HG02870 (cell line): ENCODE measurements around the gene MLXIP.
"Not testable (repeated sequence)": the region's sequence is repeated elsewhere in the genome, so short reads cannot be mapped to it uniquely, and the experiment has no call there.

Experiments used
- ATAC-seq: cut with Tn5 transposase; IDR thresholded peaks from one replicate; pipeline ENCODE4 v1.9.1; 2021; ENCODE audit warnings: mild to moderate bottlenecking, moderate library complexity; ENCODE audit not compliant: unreplicated experiment

Gene MLXIP

GRCh38 chr12:122054842-122055520 lies 23.6 kb upstream of the MLXIP start:
- no peak for ATAC-seq

DNA sequence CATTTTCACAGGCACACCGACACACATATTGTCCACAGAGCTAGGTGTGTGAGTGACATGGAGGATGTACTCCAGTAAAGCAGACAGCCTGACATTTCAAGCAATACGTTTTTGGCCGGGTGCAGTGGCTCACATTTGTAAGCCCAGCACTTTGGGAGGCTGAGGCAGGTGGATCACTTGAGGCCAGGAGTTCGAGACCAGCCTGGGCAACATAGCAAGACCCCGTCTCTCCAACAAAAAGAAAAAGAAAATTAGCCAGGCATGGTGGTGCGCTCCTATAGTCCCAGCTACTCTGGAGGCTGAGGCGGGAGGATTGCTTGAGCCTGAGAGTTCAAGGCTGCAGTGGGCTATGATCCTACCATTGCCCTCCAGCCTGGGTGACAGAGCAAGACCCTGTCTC lies 22.1 kb upstream of the MLXIP start:
- not testable (repeated sequence) for ATAC-seq

DNA sequence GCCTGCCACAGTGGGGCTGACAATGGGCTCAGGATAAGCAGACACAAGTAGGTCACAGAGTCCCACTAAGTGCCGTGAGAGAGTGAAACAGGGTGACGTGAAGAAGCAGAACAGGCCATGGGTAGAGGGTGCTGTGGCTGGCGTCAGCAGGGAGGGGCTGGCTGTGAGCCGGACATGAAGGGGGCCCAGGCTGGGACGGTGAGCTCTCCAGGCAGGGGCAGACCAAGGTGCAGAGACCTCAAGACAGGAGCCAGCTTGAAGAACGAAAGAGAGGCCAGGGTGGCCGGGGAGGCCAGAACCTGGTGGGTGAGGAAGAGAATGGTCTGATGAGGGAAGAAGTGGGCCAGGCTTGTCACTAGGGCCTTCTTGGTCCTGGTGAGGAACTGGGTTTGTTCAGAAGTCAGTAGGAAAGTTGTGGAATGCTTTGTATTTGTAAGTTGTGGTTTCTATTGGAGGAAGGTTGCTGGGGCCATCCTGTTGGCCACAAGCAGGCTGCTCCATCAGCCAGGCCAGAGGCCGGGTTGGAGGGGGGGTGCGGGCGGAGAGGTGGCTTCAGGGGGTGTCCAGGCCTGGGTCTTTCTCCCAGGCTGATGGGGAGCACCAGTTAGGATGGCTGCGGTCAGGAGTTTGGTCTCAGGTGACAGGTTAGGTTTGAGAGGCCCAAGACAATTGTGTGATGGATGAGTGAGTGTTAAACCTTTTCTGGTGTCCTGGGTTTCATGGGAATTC lies 21.4 kb upstream of the MLXIP start:
- no peak for ATAC-seq

- no peak for ATAC-seq
Measured at GRCh38 chr12:122057769-122058168, 20.8 kb upstream of the MLXIP start.

DNA sequence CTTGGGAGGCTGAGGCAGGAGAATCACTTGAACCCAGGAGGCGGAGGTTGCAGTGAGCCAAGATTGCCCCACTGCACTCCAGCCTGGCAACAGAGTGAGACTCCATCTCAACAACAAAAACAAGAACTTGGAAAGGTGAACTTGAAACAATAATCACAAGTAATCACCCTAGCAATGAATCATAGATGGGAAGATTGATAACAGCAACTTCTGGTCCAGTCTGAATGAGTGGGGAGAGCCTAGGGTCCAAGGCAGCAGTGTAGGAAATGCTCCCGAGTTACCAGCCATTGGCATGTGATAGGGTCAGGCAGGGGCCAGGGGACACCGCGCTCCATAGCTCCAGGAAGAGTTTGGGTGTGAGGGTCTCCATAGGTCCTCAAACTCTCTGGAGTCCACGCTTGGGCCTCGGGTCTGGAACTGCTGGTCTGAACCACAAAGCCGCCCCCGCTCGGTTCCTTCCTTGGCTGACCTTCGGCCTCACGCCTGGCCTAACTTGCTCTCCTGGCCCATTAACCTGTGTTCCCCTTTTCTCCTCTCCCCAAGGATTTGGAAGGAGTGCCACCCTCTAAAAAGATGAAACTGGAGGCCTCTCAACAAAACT lies 19.9 kb upstream of the MLXIP start:
- ATAC-seq, result no peak

DNA sequence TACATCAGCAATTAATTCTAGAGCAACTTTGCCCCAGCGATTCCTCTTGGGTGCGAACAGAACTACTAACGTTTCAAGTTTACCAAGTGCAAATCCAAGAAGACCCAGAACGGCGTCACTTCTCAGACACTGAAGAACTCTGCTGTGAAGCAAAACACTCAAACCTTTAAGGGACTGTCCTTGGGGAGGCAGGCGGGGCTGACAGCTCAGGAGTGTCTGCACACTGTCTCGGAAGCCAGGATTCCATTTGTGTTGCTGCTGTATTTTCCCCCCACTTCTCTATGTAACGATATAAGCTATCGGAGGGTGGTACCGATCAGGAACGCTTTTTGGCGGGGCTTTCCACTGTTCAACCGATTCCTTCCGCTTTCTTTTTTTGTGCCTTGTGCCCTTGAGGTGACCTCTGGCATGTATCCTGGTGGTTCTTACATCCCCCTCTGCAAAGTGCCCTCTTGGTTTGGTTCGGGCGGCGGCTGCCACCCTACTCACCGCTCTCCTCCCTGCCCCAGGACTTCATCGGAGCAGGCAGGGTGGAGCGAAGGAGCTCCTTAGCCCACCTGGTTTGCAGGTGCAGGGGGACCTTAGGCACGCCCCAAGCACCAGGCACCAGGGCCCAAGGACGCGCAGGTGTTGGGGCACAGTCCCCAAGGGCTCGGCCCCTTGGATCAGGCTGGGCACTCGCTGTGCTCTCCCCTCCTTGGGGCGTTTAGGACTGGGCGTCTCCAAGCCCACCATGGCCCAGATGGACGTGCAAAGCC lies 19.2 kb upstream of the MLXIP start:
- no peak for ATAC-seq

- ATAC-seq, result no peak
Measured at GRCh38 chr12:122060081-122060501, 18.5 kb upstream of the MLXIP start.

GRCh38 chr12:122061253-122061652 lies 17.3 kb upstream of the MLXIP start:
- ATAC-seq, result no peak

DNA sequence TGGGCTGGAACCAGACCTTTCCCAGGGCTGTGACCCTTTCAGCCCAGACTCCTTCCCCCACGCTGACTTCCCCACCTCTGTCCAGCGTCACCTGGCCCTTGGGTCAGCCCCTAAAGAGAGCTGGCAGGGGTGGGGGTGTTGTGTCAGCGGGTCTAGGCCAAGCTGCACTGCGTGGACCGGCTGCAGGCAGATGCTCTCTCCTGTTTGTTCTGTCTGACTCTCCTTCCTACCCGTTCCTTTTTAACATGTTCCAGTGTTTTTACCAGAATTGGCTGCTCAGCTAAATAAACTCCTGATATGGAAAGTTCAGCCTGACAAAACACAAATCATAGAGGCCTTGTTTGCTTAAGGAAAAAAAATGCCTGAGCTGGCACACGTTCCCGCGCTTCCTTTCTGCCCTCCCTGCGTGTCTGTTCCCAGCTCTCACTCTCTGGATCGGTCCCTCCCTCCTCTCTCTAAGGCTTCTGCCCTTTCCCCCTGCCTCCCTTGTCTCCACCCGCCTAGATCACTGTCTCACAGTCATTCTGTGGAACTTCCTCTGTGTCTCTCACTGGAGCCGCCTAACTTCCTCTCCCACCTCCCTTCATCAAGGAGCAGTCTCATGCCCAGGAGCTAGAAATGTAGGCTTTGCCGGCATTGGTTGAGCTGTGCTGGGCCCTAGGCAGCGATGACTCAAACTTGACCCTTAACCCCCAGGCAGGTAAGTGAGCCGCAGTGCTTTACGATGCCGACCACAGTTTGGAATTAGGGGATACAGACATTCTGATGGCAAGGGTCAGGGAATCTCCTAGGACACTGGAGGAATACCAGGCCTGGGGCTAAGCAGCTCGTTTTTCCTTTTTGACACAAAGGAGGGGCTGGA lies 15.5 kb upstream of the MLXIP start:
- ATAC-seq, result no peak

- no peak for ATAC-seq
Measured at GRCh38 chr12:122063694-122064024, 14.9 kb upstream of the MLXIP start.

GRCh38 chr12:122064025-122064777 lies 14.4 kb upstream of the MLXIP start:
- ATAC-seq, result no peak

DNA sequence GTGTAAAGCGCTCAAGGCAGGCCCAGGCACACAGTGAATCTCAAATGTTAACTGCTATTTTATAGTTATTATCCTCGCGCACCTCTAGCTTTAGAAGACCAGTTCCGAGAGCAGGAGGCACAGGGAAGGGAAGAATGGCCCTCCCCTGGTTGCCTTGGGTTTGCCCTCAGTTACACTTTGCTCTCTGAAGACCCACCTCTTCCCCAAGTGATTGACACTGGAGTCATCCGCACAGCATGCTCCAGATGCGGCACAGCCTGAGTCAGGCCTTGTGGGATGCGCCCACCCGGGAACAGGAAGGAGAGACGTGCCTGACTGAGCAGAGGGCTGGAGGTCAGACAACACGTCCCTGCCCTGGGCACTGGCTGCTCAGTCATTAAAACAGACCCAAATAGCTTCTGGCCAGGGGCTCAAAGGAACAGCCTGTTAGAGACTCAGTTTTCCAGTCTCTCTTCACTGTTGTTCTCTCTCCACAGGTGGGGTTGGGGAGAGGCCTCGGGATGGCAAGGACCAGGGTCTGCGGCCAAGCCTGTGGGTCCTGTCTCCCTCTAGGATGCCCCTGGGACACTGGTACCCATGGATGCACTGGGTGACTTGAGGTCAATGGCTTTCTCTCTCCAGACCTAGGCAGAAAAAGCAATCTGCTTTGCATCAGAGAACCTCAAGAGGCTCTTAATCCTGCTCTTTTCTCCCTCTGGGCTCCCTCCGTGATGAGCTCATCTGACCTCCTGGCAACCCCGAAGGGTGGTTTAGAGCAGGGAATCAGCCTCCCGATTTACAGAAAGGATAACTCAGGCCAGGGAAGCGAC lies 13.6 kb upstream of the MLXIP start:
- ATAC-seq, result no peak

GRCh38 chr12:122067548-122067947 lies 11.0 kb upstream of the MLXIP start:
- ATAC-seq, result no peak

DNA sequence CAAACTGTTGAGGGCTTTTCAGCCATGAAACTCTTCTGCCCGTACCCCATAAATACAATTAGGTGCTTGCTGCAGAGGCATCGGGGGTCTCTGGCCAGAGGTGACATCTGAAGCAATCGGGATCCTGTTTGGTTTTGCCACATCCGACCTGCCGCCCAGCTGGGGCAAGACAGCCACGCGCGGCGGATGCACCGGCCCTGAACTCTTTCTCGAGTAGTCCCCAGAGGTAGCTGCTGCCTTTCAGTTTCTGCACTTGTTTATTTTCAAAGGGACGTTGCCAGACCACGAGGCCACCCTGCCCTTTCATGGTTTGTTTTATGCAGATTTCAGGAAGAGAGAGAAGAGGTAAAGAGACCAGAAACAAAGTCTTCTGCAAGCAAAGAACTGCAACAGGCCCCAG lies 10.6 kb upstream of the MLXIP start:
- ATAC-seq, result peak; percentile 76

DNA sequence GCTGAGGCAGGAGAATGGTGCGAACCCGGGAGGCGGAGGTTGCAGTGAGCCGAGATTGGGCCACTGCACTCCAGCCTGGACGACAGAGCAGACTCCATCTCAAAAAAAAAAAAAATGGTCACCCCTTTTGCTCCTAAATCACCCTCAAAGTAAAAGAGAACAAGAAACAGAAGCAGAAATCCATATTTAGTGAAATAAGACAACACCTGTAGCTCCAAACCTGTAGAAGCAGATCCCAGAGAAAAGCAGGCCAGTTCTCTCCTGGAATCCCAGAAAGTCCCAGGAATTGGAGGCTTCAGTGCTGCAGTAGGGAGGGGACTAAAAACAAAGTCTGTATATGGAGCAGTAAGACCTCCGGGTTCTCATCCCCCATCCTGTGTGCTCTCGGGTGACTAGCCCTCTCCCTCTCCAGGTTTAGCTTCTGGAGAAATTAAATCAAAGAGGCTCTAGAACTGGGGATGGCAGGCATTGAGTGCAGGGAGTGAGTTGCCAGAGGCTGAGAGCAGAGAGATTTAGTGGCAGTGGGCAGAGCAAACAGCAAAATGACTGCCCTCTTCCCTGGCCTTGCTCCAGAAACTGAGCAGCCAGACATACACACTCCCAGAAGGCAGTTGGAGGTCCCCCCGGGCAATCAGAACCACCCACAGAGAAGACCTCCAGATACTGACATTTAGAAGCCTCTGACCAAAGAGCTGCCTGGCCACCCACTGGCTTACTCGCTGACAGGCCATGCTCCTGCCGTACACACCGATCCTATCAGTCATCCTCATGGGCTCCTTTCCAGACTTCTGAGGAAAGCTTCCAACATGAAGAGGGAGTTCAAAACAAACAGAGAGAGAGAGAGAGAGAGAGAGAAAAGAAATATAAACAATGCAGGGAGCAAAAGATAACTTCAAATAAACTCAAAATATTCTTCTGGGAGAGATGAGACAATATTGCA lies 6.3 kb upstream of the MLXIP start:
- ATAC-seq, result no peak

DNA sequence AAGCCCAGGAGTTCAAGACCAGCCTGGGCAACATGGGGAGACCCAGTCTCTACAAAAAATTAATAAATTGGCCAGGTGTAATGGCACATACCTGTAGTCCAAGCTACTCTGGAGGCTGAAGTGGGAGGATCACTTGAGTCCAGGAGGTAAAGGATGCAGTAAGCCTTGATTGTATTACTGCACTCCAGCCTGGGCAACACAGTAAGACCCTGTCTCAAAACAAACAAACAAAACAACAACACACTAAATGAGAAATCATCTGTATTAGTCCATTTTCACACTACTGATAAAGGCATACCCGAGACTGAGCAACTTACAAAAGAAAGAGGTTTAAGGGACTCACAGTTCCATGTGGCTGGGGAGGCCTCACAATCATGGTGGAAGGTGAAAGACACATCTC lies 4.7 kb upstream of the MLXIP start:
- ATAC-seq, result no peak

- no peak for ATAC-seq
Measured at GRCh38 chr12:122076743-122077495, 1.6 kb upstream of the MLXIP start.
